ENCODE measurements around the gene FYN.

GRCh38 chr6:111803371-111803770 is 69.9 kb downstream of the FYN start:
- TF ChIP-seq, protein P1, sequence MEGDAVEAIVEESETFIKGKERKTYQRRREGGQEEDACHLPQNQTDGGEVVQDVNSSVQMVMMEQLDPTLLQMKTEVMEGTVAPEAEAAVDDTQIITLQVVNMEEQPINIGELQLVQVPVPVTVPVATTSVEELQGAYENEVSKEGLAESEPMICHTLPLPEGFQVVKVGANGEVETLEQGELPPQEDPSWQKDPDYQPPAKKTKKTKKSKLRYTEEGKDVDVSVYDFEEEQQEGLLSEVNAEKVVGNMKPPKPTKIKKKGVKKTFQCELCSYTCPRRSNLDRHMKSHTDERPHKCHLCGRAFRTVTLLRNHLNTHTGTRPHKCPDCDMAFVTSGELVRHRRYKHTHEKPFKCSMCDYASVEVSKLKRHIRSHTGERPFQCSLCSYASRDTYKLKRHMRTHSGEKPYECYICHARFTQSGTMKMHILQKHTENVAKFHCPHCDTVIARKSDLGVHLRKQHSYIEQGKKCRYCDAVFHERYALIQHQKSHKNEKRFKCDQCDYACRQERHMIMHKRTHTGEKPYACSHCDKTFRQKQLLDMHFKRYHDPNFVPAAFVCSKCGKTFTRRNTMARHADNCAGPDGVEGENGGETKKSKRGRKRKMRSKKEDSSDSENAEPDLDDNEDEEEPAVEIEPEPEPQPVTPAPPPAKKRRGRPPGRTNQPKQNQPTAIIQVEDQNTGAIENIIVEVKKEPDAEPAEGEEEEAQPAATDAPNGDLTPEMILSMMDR (conservative IDR thresholded peaks at IDR 0.05; ENCODE audit: low read depth, low read length) = no peak
- TF ChIP-seq POLR2A (IDR thresholded peaks at IDR 0.05; ENCODE audit: low read depth, low read length) (no peak), SMC3 (IDR thresholded peaks at IDR 0.05; ENCODE audit: low read depth, low read length) (no peak), MXI1 (IDR thresholded peaks at IDR 0.05; ENCODE audit: borderline replicate concordance, low read depth, low read length) (no peak), MAZ (IDR thresholded peaks at IDR 0.05; ENCODE audit: borderline replicate concordance, low read depth, low read length) (no peak)

Data from IMR-90 (cell line).